ENCODE measurements around the gene C2orf49.

The C2orf49 gene

GRCh38 chr2:105378276-105378840, 41.0 kb downstream of the C2orf49 start:
- DNase-seq (ENCODE audit: low read depth) = no peak
- no peak for TF ChIP-seq CTCF (conservative IDR thresholded peaks at IDR 0.05; ENCODE audit: control insufficient read depth, insufficient read depth, low read depth, low read length)
- H3K4me3 ChIP-seq (ENCODE audit: control insufficient read depth, low read depth, low read length) = no peak overlapping the region

- no peak overlapping the region for H3K4me3 ChIP-seq (ENCODE audit: control insufficient read depth, low read depth, low read length)
- DNase-seq (ENCODE audit: low read depth) = peak; percentile 64
- no peak for TF ChIP-seq CTCF (conservative IDR thresholded peaks at IDR 0.05; ENCODE audit: control insufficient read depth, insufficient read depth, low read depth, low read length)
These were observed 41.6 kb downstream of the C2orf49 start for GRCh38 chr2:105378921-105379383.

GRCh38 chr2:105379741-105380186, 42.4 kb downstream of the C2orf49 start:
- H3K4me3 ChIP-seq (ENCODE audit: control insufficient read depth, low read depth, low read length) = no peak overlapping the region
- no peak for DNase-seq (ENCODE audit: low read depth)
- no peak for TF ChIP-seq CTCF (conservative IDR thresholded peaks at IDR 0.05; ENCODE audit: control insufficient read depth, insufficient read depth, low read depth, low read length)

GRCh38 chr2:105380432-105381100, 43.2 kb downstream of the C2orf49 start:
- DNase-seq (ENCODE audit: low read depth) = no peak
- TF ChIP-seq CTCF (conservative IDR thresholded peaks at IDR 0.05; ENCODE audit: control insufficient read depth, insufficient read depth, low read depth, low read length) = no peak
- H3K4me3 ChIP-seq (ENCODE audit: control insufficient read depth, low read depth, low read length) = no peak overlapping the region

- DNase-seq (ENCODE audit: low read depth) = no peak
- no peak overlapping the region for H3K4me3 ChIP-seq (ENCODE audit: control insufficient read depth, low read depth, low read length)
These were observed 43.8 kb downstream of the C2orf49 start for GRCh38 chr2:105381101-105381668.

GRCh38 chr2:105382177-105382576, 44.8 kb downstream of the C2orf49 start:
- TF ChIP-seq CTCF (conservative IDR thresholded peaks at IDR 0.05; ENCODE audit: control insufficient read depth, insufficient read depth, low read depth, low read length) = no peak
- DNase-seq (ENCODE audit: low read depth) = no peak

More at GRCh38 chr2:105381101-105381668, 43.8 kb downstream of the C2orf49 start:
- no peak for TF ChIP-seq CTCF (conservative IDR thresholded peaks at IDR 0.05; ENCODE audit: control insufficient read depth, insufficient read depth, low read depth, low read length)

More at GRCh38 chr2:105382177-105382576, 44.8 kb downstream of the C2orf49 start:
- H3K4me3 ChIP-seq (ENCODE audit: control insufficient read depth, low read depth, low read length) = no peak overlapping the region
